ENCODE results near the gene PTPRD. TPM values are rescaled to one million over a fixed set of nuclear protein-coding genes. Genes with fewer than 3 reads are reported as not detected.
"Not testable (repeated sequence)": the region's sequence is repeated elsewhere in the genome, so short reads cannot be mapped to it uniquely, and the experiment has no call there.

PTPRD gene
- total RNA-seq, 2 experiments from 2014 or later, result 0.03 TPM; not detected in 1

DNA sequence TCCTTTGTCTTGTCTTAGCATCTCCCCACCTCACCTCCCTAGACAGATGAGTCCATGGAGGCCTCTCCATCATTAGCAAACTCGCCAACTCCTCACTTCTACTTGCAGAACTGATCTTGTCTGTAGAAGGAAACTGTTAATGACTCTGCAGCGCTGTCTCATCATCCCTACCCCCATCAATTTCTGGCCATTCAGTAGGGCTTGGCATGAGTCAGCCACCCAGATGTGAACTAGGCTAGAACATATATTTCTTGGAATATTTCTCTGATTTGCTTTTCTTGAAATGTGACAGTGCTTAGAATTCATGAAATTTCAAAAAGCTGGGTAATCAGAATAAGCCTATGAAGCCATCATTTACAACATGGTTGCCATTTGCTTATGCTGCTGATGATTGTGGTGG, 1688.2 kb downstream of the PTPRD start:
- no peak for TF ChIP-seq EZH2phosphoT487 (IDR thresholded peaks at IDR 0.05; ENCODE audit: borderline replicate concordance, low read depth, low read length)
- TF ChIP-seq, protein P1, sequence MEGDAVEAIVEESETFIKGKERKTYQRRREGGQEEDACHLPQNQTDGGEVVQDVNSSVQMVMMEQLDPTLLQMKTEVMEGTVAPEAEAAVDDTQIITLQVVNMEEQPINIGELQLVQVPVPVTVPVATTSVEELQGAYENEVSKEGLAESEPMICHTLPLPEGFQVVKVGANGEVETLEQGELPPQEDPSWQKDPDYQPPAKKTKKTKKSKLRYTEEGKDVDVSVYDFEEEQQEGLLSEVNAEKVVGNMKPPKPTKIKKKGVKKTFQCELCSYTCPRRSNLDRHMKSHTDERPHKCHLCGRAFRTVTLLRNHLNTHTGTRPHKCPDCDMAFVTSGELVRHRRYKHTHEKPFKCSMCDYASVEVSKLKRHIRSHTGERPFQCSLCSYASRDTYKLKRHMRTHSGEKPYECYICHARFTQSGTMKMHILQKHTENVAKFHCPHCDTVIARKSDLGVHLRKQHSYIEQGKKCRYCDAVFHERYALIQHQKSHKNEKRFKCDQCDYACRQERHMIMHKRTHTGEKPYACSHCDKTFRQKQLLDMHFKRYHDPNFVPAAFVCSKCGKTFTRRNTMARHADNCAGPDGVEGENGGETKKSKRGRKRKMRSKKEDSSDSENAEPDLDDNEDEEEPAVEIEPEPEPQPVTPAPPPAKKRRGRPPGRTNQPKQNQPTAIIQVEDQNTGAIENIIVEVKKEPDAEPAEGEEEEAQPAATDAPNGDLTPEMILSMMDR (conservative IDR thresholded peaks at IDR 0.05; ENCODE audit: low read length), result no peak
- H3K36me3 ChIP-seq (ENCODE audit: insufficient read depth, low read length), result no peaks in the 10 kb centered on the region

DNA sequence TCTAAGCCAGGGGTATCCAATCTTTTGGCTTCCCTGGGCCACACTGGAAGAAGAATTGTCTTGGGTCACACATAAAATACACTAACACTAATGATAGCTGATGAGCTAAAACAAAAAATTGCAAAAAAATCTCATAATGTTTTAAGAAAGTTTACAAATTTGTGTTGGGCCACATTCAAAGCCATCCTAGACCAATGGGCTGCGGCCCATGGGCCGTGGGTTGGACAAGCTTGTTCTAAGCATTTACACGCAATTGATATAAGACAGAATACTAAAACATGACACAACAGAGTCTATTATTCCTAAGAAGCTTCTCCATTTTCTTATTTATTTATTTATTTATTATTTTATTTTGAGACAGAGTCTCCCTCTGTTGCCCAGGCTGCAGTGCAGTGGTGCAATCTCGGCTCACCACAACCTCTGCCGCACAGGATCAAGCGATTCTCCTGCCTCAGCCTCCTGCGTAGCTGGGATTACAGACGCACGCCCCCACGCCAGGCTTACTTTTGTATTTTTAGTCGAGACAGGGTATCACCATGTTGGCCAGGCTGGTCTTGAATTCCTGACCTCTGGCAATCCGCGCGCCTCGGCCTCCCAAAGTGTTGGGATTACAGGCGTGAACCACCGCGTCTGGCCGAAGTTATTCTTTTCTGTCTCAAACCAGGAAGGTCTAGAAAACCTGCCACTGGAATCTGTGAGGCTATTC, 1692.2 kb downstream of the PTPRD start:
- POLR2A ChIA-PET; H2AFZ ChIP-seq (ENCODE audit: low read length); BruUV-seq (replicated peaks): not testable (repeated sequence)

More for the DNA sequence above, 1688.2 kb downstream of the PTPRD start:
- no peak for DNase-seq (ENCODE audit: low spot score)
- BruUV-seq (replicated peaks), result no TSS peak
- H3K4me1 ChIP-seq (ENCODE audit: insufficient read depth, low read length, poor library complexity, severe bottlenecking), result no peaks in the 10 kb centered on the region
- CTCF ChIA-PET (ENCODE audit: unreplicated experiment), result no interaction called here
- no peak overlapping the region for H3K4me2 ChIP-seq (ENCODE audit: low read length)
- POLR2A ChIA-PET, result no interaction called here
- no peak overlapping the region for H3K4me3 ChIP-seq (ENCODE audit: low read depth, low read length, poor library complexity, severe bottlenecking)
- H3K27ac ChIP-seq (ENCODE audit: low read depth, low read length, poor library complexity, severe bottlenecking), result no peak overlapping the region
- H2AFZ ChIP-seq (ENCODE audit: low read length), result no peak overlapping the region
- no peaks in the 10 kb centered on the region for H4K20me1 ChIP-seq (ENCODE audit: insufficient read depth, low read length)
- intact Hi-C loops (cut with micrococcal nuclease; ENCODE audit: unreplicated experiment), result no loop called here
- no peaks in the 10 kb centered on the region for H3K9me3 ChIP-seq (ENCODE audit: low read length)
- no peaks in the 10 kb centered on the region for H3K79me2 ChIP-seq (ENCODE audit: insufficient read depth, low read depth, low read length)
- H3K9me2 ChIP-seq (ENCODE audit: insufficient read depth, low read length), result no peaks in the 10 kb centered on the region

DNA sequence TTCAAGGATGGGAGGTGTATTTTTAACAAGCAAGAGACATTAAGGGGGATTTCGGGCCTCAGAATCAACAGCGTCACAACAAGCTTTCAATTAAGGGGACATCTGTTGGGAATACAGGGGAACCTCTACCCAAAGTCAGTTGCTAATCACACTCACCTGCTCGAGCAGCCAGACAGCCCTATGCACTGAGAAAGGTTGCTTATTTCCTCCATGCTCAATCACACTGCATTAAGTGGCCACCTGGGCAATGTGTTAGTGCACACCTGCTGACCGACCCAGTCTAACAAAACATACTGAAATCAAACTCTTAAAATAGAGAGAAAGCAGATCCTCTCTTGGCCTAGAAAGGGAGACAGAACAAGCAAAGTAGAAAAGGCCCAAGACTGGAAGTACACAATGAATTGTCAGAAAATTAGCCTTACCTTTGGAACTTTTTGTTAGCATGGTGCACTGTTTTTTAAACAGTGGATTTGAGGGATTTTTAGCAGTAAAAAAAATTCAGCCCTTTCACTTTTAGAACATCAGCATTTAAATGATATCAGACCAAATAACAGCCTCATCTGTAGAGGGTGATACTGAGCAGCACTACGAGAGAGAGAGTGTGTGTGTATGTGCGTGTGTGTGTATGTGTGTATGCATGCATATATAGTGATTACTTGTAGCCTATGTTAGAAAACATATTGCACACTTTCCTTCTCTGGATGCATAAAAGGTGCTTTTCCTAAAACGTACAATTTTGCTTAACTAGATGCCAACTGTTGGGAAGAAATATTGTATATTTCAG, 1694.7 kb downstream of the PTPRD start:
- H3K36me3 ChIP-seq (ENCODE audit: insufficient read depth, low read length), result no peaks in the 10 kb centered on the region
- no peaks in the 10 kb centered on the region for H3K79me2 ChIP-seq (ENCODE audit: insufficient read depth, low read depth, low read length)
- H3K27ac ChIP-seq (ENCODE audit: low read depth, low read length, poor library complexity, severe bottlenecking), result no peak overlapping the region
- intact Hi-C loops (cut with micrococcal nuclease; ENCODE audit: unreplicated experiment), result no loop called here
- no peaks in the 10 kb centered on the region for H3K9me3 ChIP-seq (ENCODE audit: low read length)
- TF ChIP-seq EZH2phosphoT487 (IDR thresholded peaks at IDR 0.05; ENCODE audit: borderline replicate concordance, low read depth, low read length), result no peak
- TF ChIP-seq, protein P1 (conservative IDR thresholded peaks at IDR 0.05; ENCODE audit: low read length), result no peak
- CTCF ChIA-PET (ENCODE audit: unreplicated experiment), result no interaction called here
- H2AFZ ChIP-seq (ENCODE audit: low read length), result no peak overlapping the region
- no TSS peak for BruUV-seq (replicated peaks)
- no peak overlapping the region for H3K4me3 ChIP-seq (ENCODE audit: low read depth, low read length, poor library complexity, severe bottlenecking)
- H4K20me1 ChIP-seq (ENCODE audit: insufficient read depth, low read length), result no peaks in the 10 kb centered on the region
- H3K4me1 ChIP-seq (ENCODE audit: insufficient read depth, low read length, poor library complexity, severe bottlenecking), result no peaks in the 10 kb centered on the region
- no peak for DNase-seq (ENCODE audit: low spot score)
- H3K9me2 ChIP-seq (ENCODE audit: insufficient read depth, low read length), result no peaks in the 10 kb centered on the region
- POLR2A ChIA-PET, result no interaction called here
- H3K4me2 ChIP-seq (ENCODE audit: low read length), result no peak overlapping the region

More for the DNA sequence above, 1692.2 kb downstream of the PTPRD start:
- H3K4me3 ChIP-seq (ENCODE audit: low read depth, low read length, poor library complexity, severe bottlenecking); H3K36me3 ChIP-seq (ENCODE audit: insufficient read depth, low read length); H3K9me2 ChIP-seq (ENCODE audit: insufficient read depth, low read length); H3K9me3 ChIP-seq (ENCODE audit: low read length); H3K4me1 ChIP-seq (ENCODE audit: insufficient read depth, low read length, poor library complexity, severe bottlenecking); DNase-seq (ENCODE audit: low spot score); H3K27ac ChIP-seq (ENCODE audit: low read depth, low read length, poor library complexity, severe bottlenecking); H3K79me2 ChIP-seq (ENCODE audit: insufficient read depth, low read depth, low read length); H4K20me1 ChIP-seq (ENCODE audit: insufficient read depth, low read length); H3K4me2 ChIP-seq (ENCODE audit: low read length); intact Hi-C loops (cut with micrococcal nuclease; ENCODE audit: unreplicated experiment); CTCF ChIA-PET (ENCODE audit: unreplicated experiment): not testable (repeated sequence)

Data from OCI-LY7 (cell line).